ENCODE measurements around the gene UTY.

Gene UTY

GRCh38 chrY:13479828-13480227 is at the start of gene UTY:
Gene UTY (minus strand): TSS chrY:13480033. CDS start chrY:13479665, 368 bp downstream.
- TF ChIP-seq CTCF (IDR thresholded peaks at IDR 0.05; ENCODE audit: borderline replicate concordance, insufficient read depth, low read depth, low read length): no peak
- H3K4me3 ChIP-seq (ENCODE audit: low read depth, low read length): no peak within 1 kb of the TSS

- TF ChIP-seq CTCF (IDR thresholded peaks at IDR 0.05; ENCODE audit: borderline replicate concordance, insufficient read depth, low read depth, low read length): no peak
- no peak overlapping the region for H3K4me3 ChIP-seq (ENCODE audit: low read depth, low read length)
Measured at GRCh38 chrY:13520474-13520873, 40.6 kb upstream of the UTY start.

GRCh38 chrY:13501215-13501614 is 21.4 kb upstream of the UTY start:
- H3K4me3 ChIP-seq (ENCODE audit: low read depth, low read length): no peak overlapping the region
- no peak for TF ChIP-seq CTCF (IDR thresholded peaks at IDR 0.05; ENCODE audit: borderline replicate concordance, insufficient read depth, low read depth, low read length)

GRCh38 chrY:13493737-13494136 is 13.9 kb upstream of the UTY start:
- no peak overlapping the region for H3K4me3 ChIP-seq (ENCODE audit: low read depth, low read length)
- no peak for TF ChIP-seq CTCF (IDR thresholded peaks at IDR 0.05; ENCODE audit: borderline replicate concordance, insufficient read depth, low read depth, low read length)

- TF ChIP-seq CTCF (IDR thresholded peaks at IDR 0.05; ENCODE audit: borderline replicate concordance, insufficient read depth, low read depth, low read length): no peak
- H3K4me3 ChIP-seq (ENCODE audit: low read depth, low read length): no peak overlapping the region
Measured at GRCh38 chrY:13492408-13492807, 12.6 kb upstream of the UTY start.

- TF ChIP-seq CTCF (IDR thresholded peaks at IDR 0.05; ENCODE audit: borderline replicate concordance, insufficient read depth, low read depth, low read length): no peak
- H3K4me3 ChIP-seq (ENCODE audit: low read depth, low read length): no peak overlapping the region
Measured at GRCh38 chrY:13488738-13489137, 8.9 kb upstream of the UTY start.

- TF ChIP-seq CTCF (IDR thresholded peaks at IDR 0.05; ENCODE audit: borderline replicate concordance, insufficient read depth, low read depth, low read length): no peak
- no peak overlapping the region for H3K4me3 ChIP-seq (ENCODE audit: low read depth, low read length)
Measured at GRCh38 chrY:13479121-13479711, 617 bp downstream of the UTY start.

Data from GM12875 (cell line).